ENCODE results near the gene RTN1. TPM values are rescaled to one million over a fixed set of nuclear protein-coding genes. Genes with fewer than 3 reads are reported as not detected.

The RTN1 gene
- total and polyA plus RNA-seq, 2 experiments from 2014 or later: 4.2 to 4.3 TPM

DNA sequence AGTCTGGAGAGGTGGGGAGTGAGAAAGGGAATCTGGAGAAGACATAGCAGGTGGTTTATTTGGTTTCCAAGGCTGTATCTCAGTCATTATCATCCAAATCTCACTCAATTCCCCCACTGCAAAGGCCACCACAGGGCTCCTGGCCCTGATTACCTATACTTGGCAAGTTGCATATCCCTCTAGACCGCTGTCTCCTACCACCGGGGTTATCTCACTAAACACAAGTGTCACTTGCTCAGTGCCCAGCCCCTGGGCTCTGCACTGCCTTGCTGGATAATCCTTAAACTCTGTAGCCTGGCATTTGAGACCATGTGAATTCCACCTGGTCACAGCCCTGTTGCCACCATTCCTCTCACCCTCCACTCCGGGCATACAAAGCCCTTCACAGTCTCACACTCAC, 119.0 kb downstream of the RTN1 start:
- Mint-ChIP-seq H3K27me3 (ENCODE audit: insufficient read depth, low read depth, poor library complexity) (peaks cover under 1% of the 10 kb centered on the region), H3K27ac (no peak overlapping the region), H3K4me1 (peaks cover 13% of the 10 kb centered on the region; the same call in 2 of the 3 replicates), H3K36me3 (ENCODE audit: low read depth) (no peaks in the 10 kb centered on the region; the same call in 2 of the 3 replicates), H3K9me3 (no peaks in the 10 kb centered on the region), H3K4me3 (no peak overlapping the region)
- H3K79me2 ChIP-seq (replicated peaks; ENCODE audit: insufficient read depth): no peaks in the 10 kb centered on the region
- no peaks in the 10 kb centered on the region; the same call in 1 of the 2 replicates for H3K4me1 ChIP-seq (ENCODE audit: insufficient read depth)
- no peak for ATAC-seq
- H3K4me3 ChIP-seq: no peak overlapping the region
- H3K27me3 ChIP-seq (ENCODE audit: insufficient read depth): no peaks in the 10 kb centered on the region
- no peaks in the 10 kb centered on the region for H4K20me1 ChIP-seq (replicated peaks; ENCODE audit: insufficient read depth)
- no peaks in the 10 kb centered on the region for H3F3A ChIP-seq (replicated peaks; ENCODE audit: low read depth)
- TF ChIP-seq CREB1 (CRISPR knock-in tag; IDR thresholded peaks at IDR 0.05; ENCODE audit: low read depth): no peak
- TF ChIP-seq ZNF331 (CRISPR knock-in tag; IDR thresholded peaks at IDR 0.05; ENCODE audit: low read depth): no peak
- TF ChIP-seq, protein P1, sequence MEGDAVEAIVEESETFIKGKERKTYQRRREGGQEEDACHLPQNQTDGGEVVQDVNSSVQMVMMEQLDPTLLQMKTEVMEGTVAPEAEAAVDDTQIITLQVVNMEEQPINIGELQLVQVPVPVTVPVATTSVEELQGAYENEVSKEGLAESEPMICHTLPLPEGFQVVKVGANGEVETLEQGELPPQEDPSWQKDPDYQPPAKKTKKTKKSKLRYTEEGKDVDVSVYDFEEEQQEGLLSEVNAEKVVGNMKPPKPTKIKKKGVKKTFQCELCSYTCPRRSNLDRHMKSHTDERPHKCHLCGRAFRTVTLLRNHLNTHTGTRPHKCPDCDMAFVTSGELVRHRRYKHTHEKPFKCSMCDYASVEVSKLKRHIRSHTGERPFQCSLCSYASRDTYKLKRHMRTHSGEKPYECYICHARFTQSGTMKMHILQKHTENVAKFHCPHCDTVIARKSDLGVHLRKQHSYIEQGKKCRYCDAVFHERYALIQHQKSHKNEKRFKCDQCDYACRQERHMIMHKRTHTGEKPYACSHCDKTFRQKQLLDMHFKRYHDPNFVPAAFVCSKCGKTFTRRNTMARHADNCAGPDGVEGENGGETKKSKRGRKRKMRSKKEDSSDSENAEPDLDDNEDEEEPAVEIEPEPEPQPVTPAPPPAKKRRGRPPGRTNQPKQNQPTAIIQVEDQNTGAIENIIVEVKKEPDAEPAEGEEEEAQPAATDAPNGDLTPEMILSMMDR (conservative IDR thresholded peaks at IDR 0.05; ENCODE audit: low read depth in 2 of 2): no peak
- no peak for TF ChIP-seq EZH2phosphoT487 (IDR thresholded peaks at IDR 0.05; ENCODE audit: unreplicated experiment)
- no peak for TF ChIP-seq ZNF114 (CRISPR knock-in tag; IDR thresholded peaks at IDR 0.05)
- no peak overlapping the region for H3K27ac ChIP-seq (ENCODE audit: low read depth)
- H2AFZ ChIP-seq: 0 out of 2 replicates have a peak overlapping the region, but pooled peaks have one; percentile 18
- H3K36me3 ChIP-seq (ENCODE audit: insufficient read depth): no peaks in the 10 kb centered on the region
- DNase-seq (ENCODE audit: low spot score): no peak
- no peak overlapping the region for H3K4me2 ChIP-seq
- peaks cover 4% of the 10 kb centered on the region; the same call in 1 of the 2 replicates for H3K9me2 ChIP-seq (ENCODE audit: insufficient read depth)

GRCh38 chr14:59739794-59740193, 130.8 kb downstream of the RTN1 start:
- peaks cover 4% of the 10 kb centered on the region; the same call in 2 of the 3 replicates for H3K9me3 Mint-ChIP-seq
- no peak for TF ChIP-seq POLR2AphosphoS5 (IDR thresholded peaks at IDR 0.05; ENCODE audit: low read depth)
- TF ChIP-seq EZH2 (IDR thresholded peaks at IDR 0.05; ENCODE audit: low read depth, unreplicated experiment): no peak
- no peak for TF ChIP-seq REST (IDR thresholded peaks at IDR 0.05; ENCODE audit: unreplicated experiment)
- no peak for TF ChIP-seq STAT1 (IDR thresholded peaks at IDR 0.05; ENCODE audit: unreplicated experiment)
- TF ChIP-seq CREB1 (CRISPR knock-in tag; IDR thresholded peaks at IDR 0.05; ENCODE audit: low read depth): no peak
- TF ChIP-seq, protein P1 (conservative IDR thresholded peaks at IDR 0.05; ENCODE audit: low read depth in 2 of 2): no peak
- TF ChIP-seq ZNF114 (CRISPR knock-in tag; IDR thresholded peaks at IDR 0.05): no peak
- TF ChIP-seq, protein P2, sequence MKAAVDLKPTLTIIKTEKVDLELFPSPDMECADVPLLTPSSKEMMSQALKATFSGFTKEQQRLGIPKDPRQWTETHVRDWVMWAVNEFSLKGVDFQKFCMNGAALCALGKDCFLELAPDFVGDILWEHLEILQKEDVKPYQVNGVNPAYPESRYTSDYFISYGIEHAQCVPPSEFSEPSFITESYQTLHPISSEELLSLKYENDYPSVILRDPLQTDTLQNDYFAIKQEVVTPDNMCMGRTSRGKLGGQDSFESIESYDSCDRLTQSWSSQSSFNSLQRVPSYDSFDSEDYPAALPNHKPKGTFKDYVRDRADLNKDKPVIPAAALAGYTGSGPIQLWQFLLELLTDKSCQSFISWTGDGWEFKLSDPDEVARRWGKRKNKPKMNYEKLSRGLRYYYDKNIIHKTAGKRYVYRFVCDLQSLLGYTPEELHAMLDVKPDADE (IDR thresholded peaks at IDR 0.05): no peak

More at GRCh38 chr14:59739794-59740193, 130.8 kb downstream of the RTN1 start:
- Histone ChIP-seq H4K20me1 (replicated peaks; ENCODE audit: insufficient read depth) (no peaks in the 10 kb centered on the region), H3K4me3 (no peak overlapping the region), H3K4me1 (ENCODE audit: insufficient read depth) (no peaks in the 10 kb centered on the region), H3K36me3 (ENCODE audit: insufficient read depth) (no peaks in the 10 kb centered on the region), H3K79me2 (replicated peaks; ENCODE audit: insufficient read depth) (no peaks in the 10 kb centered on the region), H3K4me2 (no peak overlapping the region), H3K27ac (ENCODE audit: low read depth) (no peak overlapping the region), H2AFZ (no peak overlapping the region), H3K27me3 (ENCODE audit: insufficient read depth) (no peaks in the 10 kb centered on the region), H3K9me2 (ENCODE audit: insufficient read depth) (peaks cover 3% of the 10 kb centered on the region; the same call in 1 of the 2 replicates), H3F3A (replicated peaks; ENCODE audit: low read depth) (no peaks in the 10 kb centered on the region)
- Mint-ChIP-seq H3K4me3 (no peak overlapping the region), H3K36me3 (ENCODE audit: low read depth) (no peaks in the 10 kb centered on the region), H3K27me3 (ENCODE audit: insufficient read depth, low read depth, poor library complexity) (peaks cover 4% of the 10 kb centered on the region), H3K27ac (no peak overlapping the region), H3K4me1 (no peaks in the 10 kb centered on the region)
- DNase-seq (ENCODE audit: low spot score) (no peak), ATAC-seq (no peak)
